OCI-M2 (cell line): Measurements from ENCODE around the gene SIDT2.

ENCODE experiments used
- DNase-seq: peaks from one replicate; lab custom pipeline; 2025; ENCODE audit not compliant: unreplicated experiment; lab: John Stamatoyannopoulos, UW

SIDT2 gene

GRCh38 chr11:117188620-117189081, 10.1 kb downstream of the SIDT2 start:
- DNase-seq, result no peak

GRCh38 chr11:117189191-117189940, 10.8 kb downstream of the SIDT2 start:
- DNase-seq, result no peak

DNA sequence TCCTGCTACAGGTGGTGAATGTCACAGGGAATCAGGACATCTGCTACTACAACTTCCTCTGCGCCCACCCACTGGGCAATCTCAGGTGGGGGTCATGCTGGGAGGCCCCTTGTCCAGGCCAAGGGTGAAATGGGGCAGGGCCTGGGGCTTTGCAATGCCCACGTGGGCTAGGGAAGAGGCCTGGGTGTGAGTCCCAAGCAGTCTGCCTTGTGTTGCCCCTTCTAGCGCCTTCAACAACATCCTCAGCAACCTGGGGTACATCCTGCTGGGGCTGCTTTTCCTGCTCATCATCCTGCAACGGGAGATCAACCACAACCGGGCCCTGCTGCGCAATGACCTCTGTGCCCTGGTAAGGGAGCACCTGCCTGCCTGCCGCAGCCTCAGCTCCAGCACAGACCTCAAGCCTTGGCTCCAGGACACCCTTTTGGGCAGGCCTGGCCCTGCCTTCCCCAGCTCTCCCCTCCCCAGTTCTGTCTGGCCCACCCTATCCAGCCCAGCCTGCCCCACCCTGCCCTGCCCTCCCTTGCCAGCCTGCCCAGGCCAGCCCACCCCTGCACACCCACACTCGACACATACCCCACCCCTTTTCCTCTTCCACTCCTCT, 11.5 kb downstream of the SIDT2 start:
- DNase-seq, result no peak

DNA sequence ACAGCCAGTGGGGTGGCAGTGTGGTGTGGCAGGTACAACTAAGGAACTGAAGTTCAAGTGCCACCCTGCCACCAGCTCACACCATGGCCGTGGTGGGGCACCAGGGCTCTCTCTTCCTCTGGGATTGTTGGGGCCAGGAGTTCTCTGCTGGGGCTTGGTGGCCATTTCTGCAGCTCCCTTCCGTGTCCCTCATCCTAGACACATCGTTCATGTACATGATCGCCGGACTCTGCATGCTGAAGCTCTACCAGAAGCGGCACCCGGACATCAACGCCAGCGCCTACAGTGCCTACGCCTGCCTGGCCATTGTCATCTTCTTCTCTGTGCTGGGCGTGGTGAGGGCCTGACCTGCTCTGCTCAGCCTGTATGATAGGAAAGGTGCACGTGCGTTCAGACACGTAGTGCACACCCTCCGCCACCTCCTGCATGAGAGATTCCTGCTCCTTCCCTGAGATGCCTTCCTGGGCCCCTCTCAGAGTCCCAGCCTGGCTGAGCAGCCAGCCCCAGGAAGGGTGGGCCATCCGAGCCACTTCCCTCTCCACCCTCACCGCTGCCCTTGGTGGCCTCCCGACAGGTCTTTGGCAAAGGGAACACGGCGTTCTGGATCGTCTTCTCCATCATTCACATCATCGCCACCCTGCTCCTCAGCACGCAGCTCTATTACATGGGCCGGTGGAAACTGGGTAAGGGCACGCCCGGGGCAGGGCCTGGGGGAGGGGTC, 13.3 kb downstream of the SIDT2 start:
- no peak for DNase-seq

GRCh38 chr11:117192401-117192875, 13.9 kb downstream of the SIDT2 start:
- no peak for DNase-seq

DNA sequence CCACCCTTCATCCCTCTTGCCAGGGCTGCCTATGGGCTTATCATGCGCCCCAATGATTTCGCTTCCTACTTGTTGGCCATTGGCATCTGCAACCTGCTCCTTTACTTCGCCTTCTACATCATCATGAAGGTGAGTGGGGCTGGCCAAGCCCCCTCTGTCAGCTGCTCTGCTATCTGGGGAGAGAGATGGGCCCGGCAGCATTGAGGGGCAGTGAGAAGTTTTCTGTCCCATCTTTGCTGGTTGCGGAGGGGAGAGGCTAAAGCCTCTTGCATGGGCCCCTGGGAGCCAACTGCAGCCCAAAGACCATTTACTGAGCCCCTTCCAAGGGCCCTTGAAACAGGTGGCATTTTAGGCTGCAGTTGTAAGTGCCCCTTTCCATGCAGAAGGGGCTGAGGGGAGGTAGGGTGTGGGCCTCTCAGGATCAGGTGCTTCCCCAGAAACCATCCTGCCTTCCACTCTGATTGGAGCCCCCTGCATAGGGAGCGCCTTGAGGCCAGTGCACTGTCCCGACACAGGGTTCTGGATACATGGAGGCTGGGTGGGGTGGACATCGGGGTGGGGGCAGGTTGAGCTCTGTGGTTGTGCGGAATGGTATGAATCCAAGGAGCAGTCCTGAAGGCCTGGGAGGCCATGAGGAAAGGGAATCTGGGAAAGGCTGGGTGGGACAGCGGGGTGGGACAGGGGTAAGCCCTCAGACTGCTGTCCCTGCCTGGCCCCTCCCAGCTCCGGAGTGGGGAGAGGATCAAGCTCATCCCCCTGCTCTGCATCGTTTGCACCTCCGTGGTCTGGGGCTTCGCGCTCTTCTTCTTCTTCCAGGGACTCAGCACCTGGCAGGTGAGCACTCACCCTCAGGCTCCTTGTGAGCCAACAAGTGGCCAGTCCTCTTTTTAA, 14.8 kb downstream of the SIDT2 start:
- no peak for DNase-seq

- no peak for DNase-seq
Measured at GRCh38 chr11:117194267-117194666, 15.7 kb downstream of the SIDT2 start.

GRCh38 chr11:117195258-117195657, 16.7 kb downstream of the SIDT2 start:
- DNase-seq, result no peak

DNA sequence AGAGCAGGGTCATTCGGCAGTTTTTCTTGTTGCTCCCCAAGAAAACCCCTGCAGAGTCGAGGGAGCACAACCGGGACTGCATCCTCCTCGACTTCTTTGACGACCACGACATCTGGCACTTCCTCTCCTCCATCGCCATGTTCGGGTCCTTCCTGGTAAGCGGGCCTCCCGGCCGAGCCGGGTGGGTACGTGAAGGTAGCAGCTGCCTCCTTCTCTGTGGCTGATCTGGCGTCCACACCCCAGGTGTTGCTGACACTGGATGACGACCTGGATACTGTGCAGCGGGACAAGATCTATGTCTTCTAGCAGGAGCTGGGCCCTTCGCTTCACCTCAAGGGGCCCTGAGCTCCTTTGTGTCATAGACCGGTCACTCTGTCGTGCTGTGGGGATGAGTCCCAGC, 17.2 kb downstream of the SIDT2 start:
- no peak for DNase-seq

GRCh38 chr11:117197006-117197405, 18.5 kb downstream of the SIDT2 start:
- DNase-seq, result no peak

DNA sequence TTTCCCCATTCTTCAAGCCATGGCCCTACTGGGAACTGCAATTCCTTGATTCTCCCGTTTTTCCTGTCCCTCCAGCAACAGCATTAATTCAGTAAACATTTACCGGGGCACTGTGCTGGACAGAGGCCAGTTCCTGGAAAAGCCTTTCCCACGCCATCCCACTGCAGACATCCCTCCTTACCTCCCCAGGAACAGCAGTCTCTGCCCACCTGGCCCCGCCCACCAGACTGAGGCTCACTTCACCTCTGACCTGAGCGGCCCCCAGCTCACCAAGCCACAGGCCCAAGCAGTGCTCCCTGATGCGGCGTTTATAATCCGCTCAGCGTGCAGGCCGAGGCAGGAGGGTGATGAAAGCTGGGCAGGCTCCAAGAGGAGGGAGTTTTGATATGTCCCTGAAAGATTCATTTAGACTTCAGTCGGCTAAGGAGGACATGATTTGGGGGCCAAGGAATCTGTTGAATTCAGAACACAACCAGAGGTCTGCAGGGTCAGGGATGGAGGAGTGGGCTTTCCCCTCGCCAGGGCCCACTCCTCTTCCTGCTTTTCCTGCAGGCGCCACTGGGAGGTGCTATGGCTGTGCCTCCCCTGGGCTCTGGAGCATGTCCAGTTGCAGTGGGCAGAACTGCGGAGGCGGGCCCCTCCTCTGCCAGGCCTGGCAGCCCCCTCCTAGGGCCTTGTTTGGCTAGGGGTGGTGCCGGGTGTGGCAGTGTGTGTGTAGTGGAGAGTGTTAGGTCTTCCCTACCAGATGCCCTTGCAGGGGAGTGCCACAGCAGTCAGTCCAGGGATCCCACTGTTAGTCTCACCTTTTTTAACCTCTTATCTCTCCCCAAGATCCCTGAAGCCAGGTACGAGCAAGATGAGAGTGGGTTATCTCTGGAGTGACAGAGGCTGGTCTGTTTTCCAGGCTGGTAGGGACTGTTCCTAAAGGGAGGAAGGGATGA, 19.2 kb downstream of the SIDT2 start:
- no peak for DNase-seq

DNA sequence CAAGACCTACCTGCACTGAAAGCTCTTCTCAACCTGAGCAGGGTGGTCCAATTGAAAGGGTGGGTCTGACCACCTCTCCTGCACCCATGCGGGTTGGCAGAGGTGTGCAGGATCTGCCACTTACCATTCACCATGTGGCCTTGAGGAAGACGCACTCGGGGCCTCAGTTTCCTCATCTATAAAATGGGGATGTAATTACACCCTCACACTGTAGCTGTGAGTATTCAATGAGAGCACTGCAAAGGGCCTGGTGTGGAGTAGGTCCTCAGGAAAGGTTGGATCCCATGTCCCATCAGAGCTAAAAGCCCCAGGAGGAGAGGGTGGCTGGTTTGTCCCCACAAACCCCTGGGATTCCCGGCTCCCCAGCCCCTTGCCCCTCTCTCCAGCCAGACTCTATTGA, 20.1 kb downstream of the SIDT2 start:
- no peak for DNase-seq

DNA sequence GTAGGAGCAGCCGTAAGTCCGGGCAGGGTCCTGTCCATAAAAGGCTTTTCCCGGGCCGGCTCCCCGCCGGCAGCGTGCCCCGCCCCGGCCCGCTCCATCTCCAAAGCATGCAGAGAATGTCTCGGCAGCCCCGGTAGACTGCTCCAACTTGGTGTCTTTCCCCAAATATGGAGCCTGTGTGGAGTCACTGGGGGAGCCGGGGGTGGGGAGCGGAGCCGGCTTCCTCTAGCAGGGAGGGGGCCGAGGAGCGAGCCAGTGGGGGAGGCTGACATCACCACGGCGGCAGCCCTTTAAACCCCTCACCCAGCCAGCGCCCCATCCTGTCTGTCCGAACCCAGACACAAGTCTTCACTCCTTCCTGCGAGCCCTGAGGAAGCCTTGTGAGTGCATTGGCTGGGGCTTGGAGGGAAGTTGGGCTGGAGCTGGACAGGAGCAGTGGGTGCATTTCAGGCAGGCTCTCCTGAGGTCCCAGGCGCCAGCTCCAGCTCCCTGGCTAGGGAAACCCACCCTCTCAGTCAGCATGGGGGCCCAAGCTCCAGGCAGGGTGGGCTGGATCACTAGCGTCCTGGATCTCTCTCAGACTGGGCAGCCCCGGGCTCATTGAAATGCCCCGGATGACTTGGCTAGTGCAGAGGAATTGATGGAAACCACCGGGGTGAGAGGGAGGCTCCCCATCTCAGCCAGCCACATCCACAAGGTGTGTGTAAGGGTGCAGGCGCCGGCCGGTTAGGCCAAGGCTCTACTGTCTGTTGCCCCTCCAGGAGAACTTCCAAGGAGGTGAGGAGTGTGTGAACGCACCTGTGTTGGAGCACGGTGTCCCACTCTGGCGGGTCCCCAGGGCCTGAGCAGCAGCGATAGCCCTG, 20.7 kb downstream of the SIDT2 start, which contains the start of gene TAGLN:
TAGLN (plus strand) TSS at position 318 of the 863 bp plus-strand sequence. CDS start 3,644 bp downstream, outside the sequence.
- no peak for DNase-seq

DNA sequence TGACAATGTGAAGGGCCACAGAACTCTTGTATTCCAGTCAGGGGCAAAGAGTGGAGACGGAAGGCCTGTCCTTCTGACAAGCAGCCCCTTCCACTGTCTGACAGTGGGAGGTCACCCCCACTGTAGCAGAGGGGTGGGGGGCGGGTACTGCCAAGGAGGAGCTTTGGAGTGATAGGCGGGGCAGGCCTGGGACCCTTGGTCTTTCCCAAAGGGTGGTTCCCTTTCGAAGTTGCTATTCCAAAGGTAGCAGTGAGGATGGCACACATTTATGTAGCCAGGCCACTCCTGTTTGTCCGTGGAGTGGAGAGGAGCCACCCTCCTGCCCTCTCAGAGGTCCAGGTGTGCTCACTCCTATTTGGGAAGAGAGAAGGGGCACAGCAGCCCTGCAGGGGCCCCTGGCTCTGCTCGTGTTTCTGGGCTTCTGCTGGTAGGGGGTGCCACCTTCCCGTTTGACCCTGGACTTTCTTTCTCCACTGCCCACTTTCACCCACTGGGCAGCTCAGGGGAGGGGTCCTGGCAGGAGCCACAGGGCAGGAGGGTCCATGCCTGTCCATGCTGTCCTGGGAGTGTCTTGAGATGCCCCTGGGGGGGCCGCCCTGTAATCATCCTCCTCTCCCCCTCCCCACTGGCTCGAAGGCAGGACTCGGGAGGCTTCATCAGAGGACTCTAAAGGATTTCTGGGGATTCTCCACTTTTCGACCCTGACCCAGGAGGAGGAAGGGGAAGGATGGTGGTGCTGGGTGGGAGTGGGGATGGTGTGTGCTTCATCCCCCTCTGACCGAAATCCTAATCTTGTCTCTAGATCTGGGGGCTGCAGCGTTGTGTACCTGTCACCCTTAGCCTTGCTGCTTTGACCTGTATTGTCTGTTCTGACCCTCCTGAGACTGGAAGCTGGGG, 21.6 kb downstream of the SIDT2 start:
- no peak for DNase-seq

GRCh38 chr11:117200813-117201657, 22.5 kb downstream of the SIDT2 start:
- DNase-seq, result no peak

DNA sequence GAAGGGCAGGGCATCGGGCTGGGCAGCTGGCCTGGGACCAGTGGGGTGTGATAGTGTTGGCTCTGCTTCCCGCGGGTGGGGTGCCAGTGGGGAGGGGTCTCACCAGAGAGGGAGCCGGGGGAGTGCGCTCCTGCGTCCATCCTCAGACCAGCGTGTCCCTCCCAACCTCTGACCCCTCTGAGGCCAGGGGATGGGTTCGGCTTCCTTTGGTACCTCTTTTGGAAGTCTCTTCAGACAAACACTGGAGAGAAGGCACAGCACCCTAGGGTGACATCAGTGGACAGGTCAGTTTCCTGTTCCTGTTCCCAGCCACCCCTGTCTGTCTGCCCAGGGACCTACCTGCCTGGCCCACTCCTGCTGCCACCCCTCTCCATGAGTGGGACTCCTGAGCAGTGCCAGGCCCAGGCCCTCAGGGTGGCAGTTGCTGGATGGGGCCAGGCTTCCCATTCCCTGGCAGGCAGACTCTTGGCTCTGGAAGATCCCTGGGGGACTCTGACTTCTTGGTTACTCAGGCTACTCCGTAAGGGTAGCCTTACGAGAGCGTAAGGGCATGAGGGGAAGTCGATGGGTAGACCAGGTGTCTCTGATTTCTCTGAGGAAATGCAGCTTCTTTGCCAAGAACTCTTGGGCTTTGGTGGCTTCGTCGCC, 23.2 kb downstream of the SIDT2 start:
- no peak for DNase-seq
